HepG2 (cell line): ENCODE data around the gene GMEB2. TPM values are rescaled to one million over a fixed set of nuclear protein-coding genes. Genes with fewer than 3 reads are reported as not detected.

Source experiments
- HCFC1 ChIP-seq: fragments of 150-350 bp; IDR thresholded peaks from 2 replicates; pipeline ENCODE4 v1.6.1; 2014; ENCODE audit warnings: low read depth, low read length
- IRX3 ChIP-seq: sonication (generic); formaldehyde crosslinking; IDR thresholded peaks from 2 replicates; pipeline ENCODE4 v1.8.1; 2023; ENCODE audit warnings: mild to moderate bottlenecking, low read depth, missing genetic modification reagents, borderline replicate concordance
- KMT2A ChIP-seq: sonication (generic); formaldehyde crosslinking; IDR thresholded peaks from 2 replicates; pipeline ENCODE4 v1.4.0; 2020; ENCODE audit warnings: missing genetic modification reagents
- MED13 ChIP-seq: sonication (generic); formaldehyde crosslinking; IDR thresholded peaks from 2 replicates; pipeline ENCODE4 v1.5.0; 2020; ENCODE audit warnings: missing genetic modification reagents
- NFIC ChIP-seq: IDR thresholded peaks from 2 replicates; pipeline ENCODE4 v1.6.1; 2012; ENCODE audit warnings: mild to moderate bottlenecking, low read length, inconsistent platforms
- NR2F1 ChIP-seq, 2 experiments: fragments of 450-650 bp in 1 of 2; formaldehyde crosslinking in 1 of 2; IDR thresholded peaks; 2 replicates each; pipeline versions ENCODE4 v1.5.0 to v1.6.1; 2016 to 2020; ENCODE audit warnings: mild to moderate bottlenecking in 1 of 2, missing compliant biosample characterization in 1 of 2, missing genetic modification reagents in 1 of 2, moderate library complexity in 1 of 2
- POGK ChIP-seq: sonication (generic); formaldehyde crosslinking; conservative IDR thresholded peaks from 2 replicates; pipeline ENCODE4 v1.8.0; 2022; ENCODE audit warnings: mild to moderate bottlenecking, moderate library complexity, missing genetic modification reagents
- PRDM15 ChIP-seq: sonication (generic); formaldehyde crosslinking; IDR thresholded peaks from 2 replicates; pipeline ENCODE4 v1.4.0; 2020; ENCODE audit warnings: missing genetic modification reagents
- RARA ChIP-seq: IDR thresholded peaks from 2 replicates; pipeline ENCODE4 v1.6.1; 2016; ENCODE audit warnings: missing genetic modification reagents, missing compliant biosample characterization
- RFX3 ChIP-seq: IDR thresholded peaks from 2 replicates; pipeline ENCODE4 v1.6.1; 2016; ENCODE audit warnings: missing biosample characterization, missing genetic modification reagents
- SMAD3 ChIP-seq: sonication (generic); formaldehyde crosslinking; IDR thresholded peaks from 2 replicates; pipeline ENCODE4 v1.4.0; 2020; ENCODE audit warnings: missing genetic modification reagents
- SNAPC2 ChIP-seq: sonication (generic); formaldehyde crosslinking; IDR thresholded peaks from 2 replicates; pipeline ENCODE4 v1.8.1; 2022; ENCODE audit warnings: mild to moderate bottlenecking, missing genetic modification reagents
- TBX2 ChIP-seq: sonication (generic); formaldehyde crosslinking; IDR thresholded peaks from 2 replicates; pipeline ENCODE4 v1.5.0; 2020; ENCODE audit warnings: missing genetic modification reagents, mild to moderate bottlenecking, borderline replicate concordance
- THAP11 ChIP-seq: IDR thresholded peaks from 2 replicates; pipeline ENCODE4 v1.6.1; 2016; ENCODE audit warnings: missing biosample characterization, missing genetic modification reagents
- TMF1 ChIP-seq: sonication (generic); formaldehyde crosslinking; IDR thresholded peaks from 2 replicates; pipeline ENCODE4 v1.8.1; 2022; ENCODE audit warnings: low read depth, missing genetic modification reagents
- ZNF20 ChIP-seq: sonication (generic); formaldehyde crosslinking; IDR thresholded peaks from 2 replicates; pipeline ENCODE4 v1.4.0; 2020; ENCODE audit warnings: mild to moderate bottlenecking, moderate library complexity, missing genetic modification reagents
- ZNF260 ChIP-seq: sonication (generic); formaldehyde crosslinking; IDR thresholded peaks from 2 replicates; pipeline ENCODE4 v1.4.0; 2020; ENCODE audit warnings: missing genetic modification reagents, low read depth, mild to moderate bottlenecking, borderline replicate concordance
- ZNF563 ChIP-seq: sonication (generic); formaldehyde crosslinking; IDR thresholded peaks from 2 replicates; pipeline ENCODE4 v1.8.0; 2022; ENCODE audit warnings: mild to moderate bottlenecking, moderate library complexity, missing genetic modification reagents
- polyA plus RNA-seq, 8 experiments: library from polyadenylated mRNA; depleted of rRNA in 3 of 8; stranded (reverse) in 7 of 8; unstranded in 1 of 8; fragments of >200 nt; fragmentation: Illumina TruSeq in 4 of 8; extraction: Trizol in 4 of 8; gene quantifications; 2 replicates each; pipeline versions ENCODE4 v1.2.1 to v1.2.3, GENCODE V29; 2011 to 2016; ENCODE audit warnings: low read depth in 4 of 8, missing spikeins in 1 of 8, mixed read lengths in 1 of 8; ENCODE audit not compliant: insufficient read depth in 1 of 8
- total RNA-seq, 5 experiments: library from RNA; depleted of rRNA; stranded (reverse); fragments of >200 nt; fragmentation: Illumina TruSeq; extraction: Trizol; gene quantifications; 2 replicates each; pipeline ENCODE4 v1.2.3, GENCODE V29; 2016; ENCODE audit warnings: low read depth in 1 of 5
- TF ChIP-seq, protein P1 (sequence below): sonication (generic); formaldehyde crosslinking; IDR thresholded peaks from 2 replicates; pipeline ENCODE4; 2020; ENCODE audit warnings: missing genetic modification reagents, mild to moderate bottlenecking, borderline replicate concordance

GMEB2 gene
- total and polyA plus RNA-seq, 2 of the 13 experiments (the other 11 are each of a cell fraction or from before 2014, with no cell fraction given), result 10.6 to 12.4 TPM

DNA sequence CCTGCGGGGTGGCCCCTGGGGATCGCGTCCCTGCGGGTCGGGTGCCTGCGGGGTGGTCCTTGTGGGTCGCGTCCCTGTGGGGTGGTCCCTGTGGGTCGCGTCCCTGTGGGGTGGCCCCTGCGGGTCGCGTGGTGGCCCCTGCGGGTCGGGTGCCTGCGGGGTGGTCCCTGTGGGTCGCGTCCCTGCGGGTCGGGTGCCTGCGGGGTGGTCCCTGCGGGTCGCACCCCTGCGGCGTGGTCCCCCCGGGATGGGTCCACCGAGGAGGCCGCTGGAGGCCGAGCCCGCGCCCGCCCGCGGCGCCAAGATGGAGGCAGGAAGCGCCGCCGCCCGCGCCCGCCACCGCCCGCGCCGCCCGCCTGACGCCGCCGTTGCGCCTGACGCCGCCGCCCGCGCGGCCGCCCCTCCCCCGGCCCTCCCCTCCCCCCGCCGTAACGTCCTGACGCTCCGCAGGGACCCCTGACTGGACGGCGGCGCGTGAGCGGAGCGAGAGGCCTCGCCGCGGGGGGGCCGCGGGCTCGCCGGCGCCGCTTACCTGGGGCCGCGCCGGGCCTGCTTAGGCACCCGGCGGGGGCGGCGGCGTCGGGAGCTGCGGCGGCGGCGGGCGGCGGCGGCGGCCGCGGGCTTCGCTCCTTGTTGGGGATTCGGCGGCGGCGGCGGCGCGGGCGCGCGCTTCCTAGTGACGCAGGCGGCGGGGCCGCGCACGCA, at the start of gene GMEB2 (continued):
- TF ChIP-seq PRDM15, result 0 out of 2 replicates have a peak, but pooled peaks have one; percentile 48
- TF ChIP-seq KMT2A (CRISPR knock-in tag), result peak; percentile 30; the same call in 1 of the 2 replicates
- no peak for TF ChIP-seq HCFC1
- TF ChIP-seq POGK (CRISPR knock-in tag), result peak; percentile 69
- TF ChIP-seq RFX3 (CRISPR knock-in tag), result no peak
- TF ChIP-seq NFIC, result no peak
- no peak; the same call in 1 of the 2 replicates for TF ChIP-seq TMF1
- TF ChIP-seq MED13, result 0 out of 2 replicates have a peak, but pooled peaks have one; percentile 21
- no peak for TF ChIP-seq SMAD3 (CRISPR knock-in tag)
- TF ChIP-seq TBX2 (CRISPR knock-in tag), result no peak; the same call in 1 of the 2 replicates
- TF ChIP-seq ZNF260 (CRISPR knock-in tag), result no peak
- no peak for TF ChIP-seq SNAPC2 (CRISPR knock-in tag)
- TF ChIP-seq IRX3, result 0 out of 2 replicates have a peak, but pooled peaks have one; percentile 2
- TF ChIP-seq RARA (CRISPR knock-in tag), result peak; percentile 42
- TF ChIP-seq THAP11 (CRISPR knock-in tag), result peak; percentile 64
- TF ChIP-seq, protein P1, sequence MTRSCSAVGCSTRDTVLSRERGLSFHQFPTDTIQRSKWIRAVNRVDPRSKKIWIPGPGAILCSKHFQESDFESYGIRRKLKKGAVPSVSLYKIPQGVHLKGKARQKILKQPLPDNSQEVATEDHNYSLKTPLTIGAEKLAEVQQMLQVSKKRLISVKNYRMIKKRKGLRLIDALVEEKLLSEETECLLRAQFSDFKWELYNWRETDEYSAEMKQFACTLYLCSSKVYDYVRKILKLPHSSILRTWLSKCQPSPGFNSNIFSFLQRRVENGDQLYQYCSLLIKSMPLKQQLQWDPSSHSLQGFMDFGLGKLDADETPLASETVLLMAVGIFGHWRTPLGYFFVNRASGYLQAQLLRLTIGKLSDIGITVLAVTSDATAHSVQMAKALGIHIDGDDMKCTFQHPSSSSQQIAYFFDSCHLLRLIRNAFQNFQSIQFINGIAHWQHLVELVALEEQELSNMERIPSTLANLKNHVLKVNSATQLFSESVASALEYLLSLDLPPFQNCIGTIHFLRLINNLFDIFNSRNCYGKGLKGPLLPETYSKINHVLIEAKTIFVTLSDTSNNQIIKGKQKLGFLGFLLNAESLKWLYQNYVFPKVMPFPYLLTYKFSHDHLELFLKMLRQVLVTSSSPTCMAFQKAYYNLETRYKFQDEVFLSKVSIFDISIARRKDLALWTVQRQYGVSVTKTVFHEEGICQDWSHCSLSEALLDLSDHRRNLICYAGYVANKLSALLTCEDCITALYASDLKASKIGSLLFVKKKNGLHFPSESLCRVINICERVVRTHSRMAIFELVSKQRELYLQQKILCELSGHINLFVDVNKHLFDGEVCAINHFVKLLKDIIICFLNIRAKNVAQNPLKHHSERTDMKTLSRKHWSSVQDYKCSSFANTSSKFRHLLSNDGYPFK (CRISPR knock-in tag), result no peak
- TF ChIP-seq NR2F1 (CRISPR knock-in tag; IDR thresholded peaks at IDR 0.05), result no peak
- no peak for TF ChIP-seq ZNF20 (CRISPR knock-in tag)
- TF ChIP-seq ZNF563, result no peak
